Measurements from ENCODE around the gene PADI1. TPM values are rescaled to one million over a fixed set of nuclear protein-coding genes. Genes with fewer than 3 reads are reported as not detected.

Gene PADI1
- total and polyA plus RNA-seq, 2 donors (not counting 1 experiment from before 2014, with no cell fraction given): not detected

DNA sequence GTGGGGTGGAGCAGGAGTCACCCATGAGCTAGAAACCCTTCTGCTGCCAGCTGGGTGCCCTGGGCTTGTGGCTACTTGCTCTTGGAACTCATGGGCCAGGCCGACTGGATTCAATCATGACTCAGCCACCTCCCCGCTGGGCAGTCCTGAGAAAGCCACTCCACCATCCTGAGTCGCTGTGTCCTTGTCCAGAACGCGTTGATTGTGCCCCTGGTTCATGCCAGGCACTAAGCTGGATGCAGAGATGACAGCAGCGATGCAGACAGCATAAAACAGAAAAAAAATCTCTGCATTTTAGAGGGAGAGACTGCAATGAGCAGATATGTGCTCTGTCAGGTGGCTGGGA, 10.6 kb downstream of the PADI1 start:
- intact Hi-C loops (cut with micrococcal nuclease): no loop called here
- H2AFZ ChIP-seq (ENCODE audit: insufficient read depth, low read depth, low read length, poor library complexity, severe bottlenecking): no peak overlapping the region
- H3K4me3 Mint-ChIP-seq: no peak overlapping the region
- H3K4me2 ChIP-seq (replicated peaks; ENCODE audit: low read depth, low read length, poor library complexity, severe bottlenecking): no peak overlapping the region
- peaks cover 36% of the 10 kb centered on the region for H3K27me3 Mint-ChIP-seq
- TF ChIP-seq, protein P1, sequence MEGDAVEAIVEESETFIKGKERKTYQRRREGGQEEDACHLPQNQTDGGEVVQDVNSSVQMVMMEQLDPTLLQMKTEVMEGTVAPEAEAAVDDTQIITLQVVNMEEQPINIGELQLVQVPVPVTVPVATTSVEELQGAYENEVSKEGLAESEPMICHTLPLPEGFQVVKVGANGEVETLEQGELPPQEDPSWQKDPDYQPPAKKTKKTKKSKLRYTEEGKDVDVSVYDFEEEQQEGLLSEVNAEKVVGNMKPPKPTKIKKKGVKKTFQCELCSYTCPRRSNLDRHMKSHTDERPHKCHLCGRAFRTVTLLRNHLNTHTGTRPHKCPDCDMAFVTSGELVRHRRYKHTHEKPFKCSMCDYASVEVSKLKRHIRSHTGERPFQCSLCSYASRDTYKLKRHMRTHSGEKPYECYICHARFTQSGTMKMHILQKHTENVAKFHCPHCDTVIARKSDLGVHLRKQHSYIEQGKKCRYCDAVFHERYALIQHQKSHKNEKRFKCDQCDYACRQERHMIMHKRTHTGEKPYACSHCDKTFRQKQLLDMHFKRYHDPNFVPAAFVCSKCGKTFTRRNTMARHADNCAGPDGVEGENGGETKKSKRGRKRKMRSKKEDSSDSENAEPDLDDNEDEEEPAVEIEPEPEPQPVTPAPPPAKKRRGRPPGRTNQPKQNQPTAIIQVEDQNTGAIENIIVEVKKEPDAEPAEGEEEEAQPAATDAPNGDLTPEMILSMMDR (IDR thresholded peaks at IDR 0.05): no peak
- no peak for TF ChIP-seq EZH2 (IDR thresholded peaks at IDR 0.05; ENCODE audit: borderline replicate concordance, insufficient read depth, low read depth, low read length, poor library complexity, severe bottlenecking)
- H3K27me3 ChIP-seq (replicated peaks in 1 of 4; ENCODE audit: control extremely low read depth in 1 of 4, control insufficient read depth in 3 of 4, insufficient read depth in 4 of 4, low read length in 3 of 4): peaks cover 0 to 26% (median 4%) of the 10 kb centered on the region in 4 experiments
- no peak overlapping the region for H3K27ac ChIP-seq (ENCODE audit: low read length in 2 of 2)
- H3K79me2 ChIP-seq (ENCODE audit: control insufficient read depth, insufficient read depth, low read length): no peaks in the 10 kb centered on the region
- ChIA-PET CTCF (no interaction called here), POLR2A (no interaction called here)
- H3K27ac Mint-ChIP-seq: no peak overlapping the region
- H3K9ac ChIP-seq (ENCODE audit: low read length): no peak overlapping the region
- H3K9me3 Mint-ChIP-seq (ENCODE audit: insufficient read depth): no peaks in the 10 kb centered on the region
- peaks cover 10 to 14% of the 10 kb centered on the region in 2 donors for H3K4me1 ChIP-seq (ENCODE audit: control insufficient read depth in 2 of 2, insufficient read depth in 2 of 2, low read length in 2 of 2)
- H3K9me3 ChIP-seq (ENCODE audit: control extremely low read depth in 1 of 3, control insufficient read depth in 2 of 3, insufficient read depth in 1 of 3, low read length in 2 of 3): no peaks in the 10 kb centered on the region
- peaks cover 17% of the 10 kb centered on the region for H3K4me1 Mint-ChIP-seq
- H3K4me3 ChIP-seq (ENCODE audit: control extremely low read depth in 1 of 5, extremely low read depth in 1 of 5, insufficient read depth in 1 of 5, low read depth in 2 of 5, low read length in 4 of 5): no peak overlapping the region
- DNase-seq (no peak), ATAC-seq (ENCODE audit: low read depth) (no peak)
- H3K36me3 ChIP-seq (replicated peaks in 1 of 2; ENCODE audit: control extremely low read depth in 1 of 2, control insufficient read depth in 1 of 2, extremely low read depth in 1 of 2, insufficient read depth in 2 of 2, low read length in 1 of 2): no peaks in the 10 kb centered on the region
- WGBS (ENCODE audit: insufficient coverage): 93% methylated on average over 6 of the region's 6 CpGs
- no peaks in the 10 kb centered on the region for H4K20me1 ChIP-seq (ENCODE audit: control insufficient read depth, insufficient read depth, low read length, poor library complexity, severe bottlenecking)

DNA sequence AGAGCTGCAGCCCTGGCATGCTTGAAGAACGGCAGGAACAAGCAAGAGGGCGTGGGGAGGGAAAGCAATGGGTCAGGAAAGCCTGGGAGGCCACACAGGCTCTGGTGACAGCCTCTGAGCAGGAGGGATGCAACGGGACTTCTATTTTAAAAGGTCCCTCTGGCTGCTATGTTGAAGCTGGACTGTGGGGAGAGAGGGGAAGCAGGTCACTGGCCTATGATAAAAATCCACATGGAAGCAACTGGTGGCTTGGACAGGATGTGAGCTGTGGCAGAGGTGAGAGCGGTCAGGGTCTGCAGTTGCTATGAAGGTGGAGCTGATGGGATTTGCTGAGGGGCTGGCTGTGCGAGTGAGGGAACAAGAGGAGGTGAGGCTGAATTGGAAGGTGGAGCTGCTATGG, 11.2 kb downstream of the PADI1 start:
- TF ChIP-seq, protein P1 (IDR thresholded peaks at IDR 0.05): no peak
- TF ChIP-seq EZH2 (IDR thresholded peaks at IDR 0.05; ENCODE audit: borderline replicate concordance, insufficient read depth, low read depth, low read length, poor library complexity, severe bottlenecking): no peak
- H3K27me3 Mint-ChIP-seq: peaks cover 36% of the 10 kb centered on the region
- DNase-seq: no peak
- peaks cover 10 to 14% of the 10 kb centered on the region in 2 donors for H3K4me1 ChIP-seq (ENCODE audit: control insufficient read depth in 2 of 2, insufficient read depth in 2 of 2, low read length in 2 of 2)
- no peak overlapping the region for H3K4me2 ChIP-seq (replicated peaks; ENCODE audit: low read depth, low read length, poor library complexity, severe bottlenecking)
- no peak overlapping the region for H3K27ac ChIP-seq (ENCODE audit: low read length in 2 of 2)
- POLR2A ChIA-PET: no interaction called here
- 94% methylated on average over 5 of the region's 5 CpGs for WGBS (ENCODE audit: insufficient coverage)
- no peaks in the 10 kb centered on the region for H3K9me3 Mint-ChIP-seq (ENCODE audit: insufficient read depth)
- H3K4me3 Mint-ChIP-seq: no peak overlapping the region
- no peaks in the 10 kb centered on the region for H3K36me3 ChIP-seq (replicated peaks in 1 of 2; ENCODE audit: control extremely low read depth in 1 of 2, control insufficient read depth in 1 of 2, extremely low read depth in 1 of 2, insufficient read depth in 2 of 2, low read length in 1 of 2)
- H3K4me3 ChIP-seq (ENCODE audit: control extremely low read depth in 1 of 5, extremely low read depth in 1 of 5, insufficient read depth in 1 of 5, low read depth in 2 of 5, low read length in 4 of 5): no peak overlapping the region
- H3K27me3 ChIP-seq (replicated peaks in 1 of 4; ENCODE audit: control extremely low read depth in 1 of 4, control insufficient read depth in 3 of 4, insufficient read depth in 4 of 4, low read length in 3 of 4): peaks cover 0 to 26% (median 4%) of the 10 kb centered on the region in 4 experiments
- H4K20me1 ChIP-seq (ENCODE audit: control insufficient read depth, insufficient read depth, low read length, poor library complexity, severe bottlenecking): no peaks in the 10 kb centered on the region
- CTCF ChIA-PET: interaction anchor here (0.6 kb wide), 1 partner anchor 228 kb away, joined by 4 read pairs; no protein-coding TSS in a partner anchor
- ATAC-seq (ENCODE audit: low read depth): no peak
- H3K79me2 ChIP-seq (ENCODE audit: control insufficient read depth, insufficient read depth, low read length): no peaks in the 10 kb centered on the region
- no peak overlapping the region for H2AFZ ChIP-seq (ENCODE audit: insufficient read depth, low read depth, low read length, poor library complexity, severe bottlenecking)
- no peaks in the 10 kb centered on the region for H3K9me3 ChIP-seq (ENCODE audit: control extremely low read depth in 1 of 3, control insufficient read depth in 2 of 3, insufficient read depth in 1 of 3, low read length in 2 of 3)
- no peak overlapping the region for H3K9ac ChIP-seq (ENCODE audit: low read length)
- H3K4me1 Mint-ChIP-seq: peaks cover 17% of the 10 kb centered on the region
- intact Hi-C loops (cut with micrococcal nuclease): no loop called here
- H3K27ac Mint-ChIP-seq: no peak overlapping the region

Data from B cell (primary cell).